GM23248 (cell line): ENCODE results near the gene CDV3.

Experiments used
- EZH2 ChIP-seq: fragments of 200-600 bp; sonication (generic); IDR thresholded peaks from 2 replicates; pipeline ENCODE4 v1.6.1; 2018; ENCODE audit warnings: antibody characterized with exemption, mild to moderate bottlenecking; ENCODE audit not compliant: insufficient read depth, poor library complexity, severe bottlenecking
- EZH2phosphoT487 ChIP-seq: fragments of 200-600 bp; sonication (generic); IDR thresholded peaks from 2 replicates; pipeline ENCODE4 v1.6.1; 2018; ENCODE audit warnings: antibody characterized with exemption, moderate library complexity, mild to moderate bottlenecking, low read depth; ENCODE audit not compliant: insufficient read depth

DNA sequence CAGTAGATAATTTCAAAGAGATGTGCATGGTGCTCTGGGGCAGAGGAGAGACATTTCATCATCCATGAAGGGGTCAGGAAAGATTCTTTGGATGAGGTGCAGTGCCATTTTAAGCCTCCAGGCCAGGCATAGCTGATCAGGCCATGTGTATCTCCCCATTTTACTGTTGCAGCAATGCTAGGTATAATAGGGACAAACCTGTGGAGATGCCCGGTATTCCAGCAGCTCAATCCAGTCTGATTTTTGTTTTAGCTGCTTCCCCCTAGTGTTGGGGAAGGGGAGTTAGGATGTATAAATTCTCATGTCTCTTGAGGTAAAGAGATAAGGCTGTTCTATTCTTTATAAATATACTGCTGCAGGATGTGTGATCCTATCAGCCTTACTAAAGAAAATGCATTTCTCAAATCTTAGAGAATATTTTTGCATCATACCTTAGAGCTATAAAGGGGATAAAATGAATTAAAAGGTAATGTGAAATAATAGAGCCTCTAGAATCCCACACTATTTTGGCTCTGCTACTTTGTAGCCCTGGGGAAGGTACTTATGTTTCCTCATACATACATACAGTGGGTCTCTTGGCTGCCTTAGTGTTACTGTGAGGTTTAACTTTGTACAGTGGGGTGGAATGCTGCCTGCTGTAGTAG lies 5.2 kb downstream of the CDV3 start:
- TF ChIP-seq EZH2phosphoT487 = no peak
- TF ChIP-seq EZH2 = no peak
